Suprapubic skin (tissue), 3 donors: ENCODE measurements around the gene SP140L.

ENCODE experiments used
- CTCF ChIP-seq, 2 donors: fragments of 200-600 bp in 1 of 2; fragments of 450-650 bp in 1 of 2; sonication (generic) in 1 of 2; IDR thresholded peaks; one replicate each; pipeline ENCODE4 v1.5.1; 2016 to 2019; ENCODE audit warnings: antibody characterized with exemption in 2 of 2, mild to moderate bottlenecking in 1 of 2, moderate library complexity in 1 of 2
- EP300 ChIP-seq: sonication (generic); formaldehyde crosslinking; IDR thresholded peaks from one replicate; pipeline ENCODE4 v1.6.1; 2017; ENCODE audit warnings: antibody characterized with exemption
- POLR2A ChIP-seq, 2 donors: fragments of 450-650 bp; IDR thresholded peaks; one replicate each; pipeline ENCODE4 v1.6.1; 2017; ENCODE audit warnings: antibody characterized with exemption in 2 of 2, mild to moderate bottlenecking in 2 of 2, moderate library complexity in 2 of 2

- TF ChIP-seq CTCF (IDR thresholded peaks at IDR 0.05) (no peak), POLR2A (IDR thresholded peaks at IDR 0.05) (no peak), EP300 (no peak)
Measured at GRCh38 chr2:230358305-230358704, 31.3 kb downstream of the SP140L start.
